Esophagus muscularis mucosa (tissue), 4 donors: ENCODE measurements around the gene KCNE3. TPM values are rescaled to one million over a fixed set of nuclear protein-coding genes. Genes with fewer than 3 reads are reported as not detected.

ENCODE experiments used
- DNase-seq: peaks from one replicate; pipeline ENCODE4 v3.0.0-alpha.2; 2017; ENCODE audit errors: extremely low spot score
- H3K27ac ChIP-seq, 4 donors: fragments of 200-600 bp; sonication (generic); replicated peaks in 1 of 4; 1 replicate in 3 of 4; 2 replicates in 1 of 4; pipeline ENCODE4 v1.5.1; 2016 to 2019; ENCODE audit warnings: mild to moderate bottlenecking in 1 of 4
- H3K27me3 ChIP-seq, 4 donors: fragments of 200-600 bp; sonication (generic); one replicate each; pipeline versions ENCODE4 v1.5.1 to v1.6.0; 2016 to 2019
- H3K36me3 ChIP-seq, 4 donors: fragments of 200-600 bp; sonication (generic); one replicate each; pipeline ENCODE4 v1.5.1; 2016 to 2019
- H3K4me1 ChIP-seq, 4 donors: fragments of 200-600 bp; sonication (generic); one replicate each; pipeline ENCODE4 v1.5.1; 2016 to 2019
- H3K4me3 ChIP-seq, 4 donors: fragments of 200-600 bp; sonication (generic); 1 replicate in 2 of 4; 2 replicates in 2 of 4; pipeline ENCODE4 v1.5.1; 2016 to 2019; ENCODE audit warnings: mild to moderate bottlenecking in 4 of 4, moderate library complexity in 1 of 4
- H3K9me3 ChIP-seq, 4 donors: fragments of 200-600 bp; sonication (generic); 1 replicate in 3 of 4; 2 replicates in 1 of 4; pipeline ENCODE4 v1.5.1; 2016 to 2019
- EP300 ChIP-seq: sonication (generic); formaldehyde crosslinking; IDR thresholded peaks from one replicate; pipeline ENCODE4 v1.6.1; 2017; ENCODE audit warnings: antibody characterized with exemption
- POLR2A ChIP-seq: fragments of 450-650 bp; IDR thresholded peaks from one replicate; pipeline ENCODE4 v1.6.1; 2017; ENCODE audit warnings: antibody characterized with exemption, moderate library complexity, mild to moderate bottlenecking, low read depth
- POLR2AphosphoS5 ChIP-seq, 2 donors: sonication (generic); formaldehyde crosslinking; IDR thresholded peaks; one replicate each; pipeline ENCODE4 v1.6.1; 2017; ENCODE audit warnings: antibody characterized with exemption in 2 of 2
- WGBS: methylation state at CpG from one replicate; pipeline ENCODE4 v1.1.5; 2018; 5-methylcytosine and 5-hydroxymethylcytosine counted together
- intact Hi-C: fragments of 100-400 bp; cut with DNase I; formaldehyde crosslinking; loops from one replicate; pipeline ENCODE4 v1.15.1; 2023
- total RNA-seq, 4 donors: library from RNA; depleted of rRNA; stranded (reverse); fragments of >200 nt; gene quantifications; one replicate each; pipeline versions ENCODE4 v1.1.0 to v1.2.1, GENCODE V29; 2016
- TF ChIP-seq, protein P1 (sequence below), 3 experiments: fragments of 200-600 bp in 2 of 3; fragments of 450-650 bp in 1 of 3; sonication (generic) in 2 of 3; IDR thresholded peaks; one replicate each; pipeline ENCODE4 v1.5.1; 2017 to 2019; ENCODE audit warnings: antibody characterized with exemption in 3 of 3, mild to moderate bottlenecking in 2 of 3, moderate library complexity in 1 of 3

Gene KCNE3
- total RNA-seq, 4 donors from 2014 or later: 6.0 to 9.6 (median 6.8) TPM

DNA sequence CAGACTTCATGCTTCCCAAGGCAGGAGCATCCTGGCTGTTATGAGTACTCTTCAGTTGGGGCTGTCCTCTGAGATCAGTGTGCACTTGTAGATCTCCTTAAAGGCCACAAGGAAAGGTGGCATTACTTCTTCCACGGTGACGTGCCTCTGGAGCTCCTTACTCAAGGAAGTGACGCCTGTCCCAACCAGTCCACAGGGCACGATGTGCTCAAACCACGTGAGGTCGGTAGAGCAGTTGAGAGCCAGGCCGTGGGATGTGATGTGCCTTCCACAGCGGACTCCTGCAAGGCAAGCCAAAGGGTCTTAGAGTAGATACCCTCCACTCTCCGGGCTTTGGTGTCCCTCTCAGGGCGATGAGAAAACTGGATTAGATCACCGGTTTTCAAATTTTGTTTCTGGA is 24.7 kb upstream of the KCNE3 start:
- Histone ChIP-seq H3K9me3 (peaks cover 0 to 2% (median 0%) of the 10 kb centered on the region in 4 donors), H3K27ac (peak overlapping the region in 2 of 4 donors; percentile 99 to 100), H3K36me3 (no peaks in the 10 kb centered on the region), H3K4me1 (peaks cover 11 to 20% (median 14%) of the 10 kb centered on the region in 4 donors), H3K4me3 (no peak overlapping the region), H3K27me3 (no peaks in the 10 kb centered on the region)
- TF ChIP-seq POLR2A (no peak), EP300 (no peak), POLR2AphosphoS5 (IDR thresholded peaks at IDR 0.05) (no peak)
- TF ChIP-seq, protein P1, sequence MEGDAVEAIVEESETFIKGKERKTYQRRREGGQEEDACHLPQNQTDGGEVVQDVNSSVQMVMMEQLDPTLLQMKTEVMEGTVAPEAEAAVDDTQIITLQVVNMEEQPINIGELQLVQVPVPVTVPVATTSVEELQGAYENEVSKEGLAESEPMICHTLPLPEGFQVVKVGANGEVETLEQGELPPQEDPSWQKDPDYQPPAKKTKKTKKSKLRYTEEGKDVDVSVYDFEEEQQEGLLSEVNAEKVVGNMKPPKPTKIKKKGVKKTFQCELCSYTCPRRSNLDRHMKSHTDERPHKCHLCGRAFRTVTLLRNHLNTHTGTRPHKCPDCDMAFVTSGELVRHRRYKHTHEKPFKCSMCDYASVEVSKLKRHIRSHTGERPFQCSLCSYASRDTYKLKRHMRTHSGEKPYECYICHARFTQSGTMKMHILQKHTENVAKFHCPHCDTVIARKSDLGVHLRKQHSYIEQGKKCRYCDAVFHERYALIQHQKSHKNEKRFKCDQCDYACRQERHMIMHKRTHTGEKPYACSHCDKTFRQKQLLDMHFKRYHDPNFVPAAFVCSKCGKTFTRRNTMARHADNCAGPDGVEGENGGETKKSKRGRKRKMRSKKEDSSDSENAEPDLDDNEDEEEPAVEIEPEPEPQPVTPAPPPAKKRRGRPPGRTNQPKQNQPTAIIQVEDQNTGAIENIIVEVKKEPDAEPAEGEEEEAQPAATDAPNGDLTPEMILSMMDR (IDR thresholded peaks at IDR 0.05): no peak
- no peak for DNase-seq
- 88% methylated on average over 11 of the region's 11 CpGs for WGBS
- intact Hi-C loops: loop anchor here (10.0 kb wide), 1 partner anchor 243 kb away; the partner anchor contains the start of gene CHRDL2

DNA sequence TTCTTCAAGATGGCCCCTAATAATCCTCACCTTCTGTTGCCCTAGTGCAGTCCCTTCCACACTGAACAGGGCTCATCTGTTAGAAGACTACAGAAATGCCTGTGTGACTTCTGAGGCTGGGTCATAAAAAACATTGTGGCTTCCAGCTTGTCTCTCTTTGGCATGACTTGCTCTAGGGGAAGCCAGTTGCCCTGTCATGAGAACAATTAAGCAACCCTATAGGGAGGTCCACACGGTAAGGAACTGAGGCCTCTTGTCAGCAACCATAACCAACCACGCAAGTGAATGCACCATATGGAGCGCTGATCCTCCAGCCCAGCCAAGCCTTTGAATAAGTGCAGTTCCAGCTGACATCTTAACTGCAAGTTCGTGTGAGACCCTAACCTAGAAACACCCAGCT is 23.6 kb upstream of the KCNE3 start:
- DNase-seq: no peak
- Histone ChIP-seq H3K27me3 (no peaks in the 10 kb centered on the region), H3K27ac (no peak overlapping the region), H3K4me1 (peaks cover 11 to 20% (median 14%) of the 10 kb centered on the region in 4 donors), H3K9me3 (no peaks in the 10 kb centered on the region), H3K36me3 (no peaks in the 10 kb centered on the region), H3K4me3 (no peak overlapping the region)
- intact Hi-C loops: loop anchor here (10.0 kb wide), 1 partner anchor 244 kb away; the partner anchor contains the start of gene CHRDL2
- WGBS: 100% methylated on average over 1 of the region's 4 CpGs
- TF ChIP-seq POLR2A: no peak
- TF ChIP-seq, protein P1 (IDR thresholded peaks at IDR 0.05): no peak
- TF ChIP-seq EP300: no peak
- TF ChIP-seq POLR2AphosphoS5 (IDR thresholded peaks at IDR 0.05): no peak

DNA sequence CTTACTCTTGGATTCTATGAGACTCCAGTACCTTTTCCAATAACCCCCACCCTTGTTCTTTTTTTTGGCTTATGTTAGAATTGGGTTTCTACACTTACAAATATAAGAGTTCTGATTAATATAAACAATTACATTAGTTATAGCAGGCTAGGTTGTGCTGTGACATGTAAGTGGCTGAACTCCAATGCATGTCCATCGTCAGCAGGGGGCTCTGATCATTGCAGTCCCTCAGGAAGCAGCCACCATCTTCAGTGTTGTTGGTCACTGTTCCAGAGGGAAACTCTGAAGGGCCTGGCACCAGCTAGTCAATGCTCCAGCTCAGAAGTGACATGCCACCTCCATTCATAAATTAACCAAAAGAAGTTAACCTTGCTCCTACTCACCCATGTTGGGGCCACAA is 20.5 kb upstream of the KCNE3 start:
- Histone ChIP-seq H3K4me1 (peaks cover 5 to 10% (median 7%) of the 10 kb centered on the region in 4 donors), H3K27ac (no peak overlapping the region), H3K27me3 (no peaks in the 10 kb centered on the region), H3K4me3 (no peak overlapping the region), H3K9me3 (no peaks in the 10 kb centered on the region), H3K36me3 (no peaks in the 10 kb centered on the region)
- DNase-seq: no peak
- intact Hi-C loops: no loop called here
- TF ChIP-seq EP300: no peak
- TF ChIP-seq POLR2AphosphoS5 (IDR thresholded peaks at IDR 0.05): no peak
- TF ChIP-seq, protein P1 (IDR thresholded peaks at IDR 0.05): no peak
- no peak for TF ChIP-seq POLR2A
- 50% methylated on average over 1 of the region's 1 CpG for WGBS

DNA sequence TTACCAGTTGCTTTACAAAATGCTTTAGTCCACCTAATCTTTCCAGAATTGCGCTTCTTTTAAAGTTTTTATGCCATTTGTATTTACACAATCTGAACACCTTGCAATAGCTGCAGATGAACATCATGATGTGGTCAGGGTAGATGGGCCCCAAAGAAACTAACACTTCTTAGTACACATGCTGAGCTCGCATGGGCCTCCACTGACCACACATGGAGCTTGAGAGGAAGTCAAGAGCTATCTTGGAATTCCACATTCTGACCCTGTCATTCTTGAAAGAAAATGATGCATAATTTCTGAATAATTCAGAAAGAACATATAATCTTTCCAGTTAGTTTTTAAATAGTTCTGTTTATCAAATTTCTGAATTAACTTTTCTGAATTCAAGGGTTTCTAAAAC is 18.5 kb upstream of the KCNE3 start:
- DNase-seq: no peak
- WGBS: 84% methylated on average over 2 of the region's 2 CpGs
- no peak overlapping the region for H3K27ac ChIP-seq
- H3K4me3 ChIP-seq: no peak overlapping the region
- H3K4me1 ChIP-seq: no peaks in the 10 kb centered on the region
- no peaks in the 10 kb centered on the region for H3K9me3 ChIP-seq
- TF ChIP-seq, protein P1 (IDR thresholded peaks at IDR 0.05): no peak
- no peak for TF ChIP-seq EP300
- no peak for TF ChIP-seq POLR2A
- TF ChIP-seq POLR2AphosphoS5 (IDR thresholded peaks at IDR 0.05): no peak
- intact Hi-C loops: no loop called here
- H3K27me3 ChIP-seq: no peaks in the 10 kb centered on the region
- no peaks in the 10 kb centered on the region for H3K36me3 ChIP-seq
